H9 (cell line): Measurements from ENCODE around the gene MGAT5B. TPM values are rescaled to one million over a fixed set of nuclear protein-coding genes. Genes with fewer than 3 reads are reported as not detected.

Experiments
- DNase-seq: peaks from one replicate; pipeline ENCODE4 v3.0.0-alpha.2; 2017
- H2AFZ ChIP-seq: one replicate; pipeline ENCODE4 v1.6.1; 2013; ENCODE audit warnings: mild to moderate bottlenecking, low read length, control low read depth, moderate library complexity
- H2AK5ac ChIP-seq: 2 replicates; pipeline ENCODE4 v1.6.1; 2013; ENCODE audit warnings: low read length, control low read depth, mixed read lengths; ENCODE audit not compliant: insufficient read length
- H2BK120ac ChIP-seq: one replicate; pipeline ENCODE4 v1.6.1; 2013; ENCODE audit warnings: low read depth, mild to moderate bottlenecking, low read length, control low read depth, inconsistent platforms; ENCODE audit not compliant: poor library complexity, severe bottlenecking
- H2BK12ac ChIP-seq: 2 replicates; pipeline ENCODE4 v1.6.1; 2013; ENCODE audit warnings: low read length, control low read depth, mixed read lengths, low read depth; ENCODE audit not compliant: insufficient read length
- H2BK15ac ChIP-seq: 2 replicates; pipeline ENCODE4 v1.6.1; 2013; ENCODE audit warnings: low read depth, low read length, control low read depth
- H2BK20ac ChIP-seq: one replicate; pipeline ENCODE4 v1.6.1; 2013; ENCODE audit warnings: low read depth, mild to moderate bottlenecking, low read length, control low read depth, inconsistent platforms; ENCODE audit not compliant: poor library complexity, severe bottlenecking
- H2BK5ac ChIP-seq: 2 replicates; pipeline ENCODE4 v1.6.1; 2013; ENCODE audit warnings: low read length, control low read depth, mixed read lengths; ENCODE audit not compliant: insufficient read length
- H3K14ac ChIP-seq: 2 replicates; pipeline ENCODE4 v1.6.1; 2013; ENCODE audit warnings: low read length, control low read depth; ENCODE audit not compliant: insufficient read depth
- H3K18ac ChIP-seq: 2 replicates; pipeline ENCODE4 v1.6.1; 2013; ENCODE audit warnings: low read depth, mild to moderate bottlenecking, mixed read lengths, low read length, control low read depth; ENCODE audit not compliant: insufficient read length
- H3K23ac ChIP-seq: 2 replicates; pipeline ENCODE4 v1.6.1; 2013; ENCODE audit warnings: low read length, control low read depth, mixed read lengths, low read depth; ENCODE audit not compliant: insufficient read length
- H3K23me2 ChIP-seq: 2 replicates; pipeline ENCODE4 v1.6.1; 2013; ENCODE audit warnings: low read depth, mild to moderate bottlenecking, mixed read lengths, low read length, control low read depth; ENCODE audit not compliant: insufficient read length, poor library complexity, severe bottlenecking
- H3K27ac ChIP-seq: 2 replicates; pipeline ENCODE4 v1.5.1; 2013; ENCODE audit warnings: low read length, control low read depth, mixed read lengths, low read depth; ENCODE audit not compliant: insufficient read length
- H3K27me3 ChIP-seq: 2 replicates; pipeline ENCODE4 v1.6.1; 2013; ENCODE audit warnings: low read length, control low read depth, inconsistent platforms; ENCODE audit not compliant: insufficient read depth
- H3K4ac ChIP-seq: 2 replicates; pipeline ENCODE4 v1.6.1; 2013; ENCODE audit warnings: low read depth, mild to moderate bottlenecking, control low read depth, inconsistent platforms, low read length, moderate library complexity
- H3K4me1 ChIP-seq: 2 replicates; pipeline ENCODE4 v1.6.1; 2013; ENCODE audit warnings: low read length, control low read depth, inconsistent platforms; ENCODE audit not compliant: insufficient read depth
- H3K4me2 ChIP-seq: 2 replicates; pipeline ENCODE4 v1.6.1; 2013; ENCODE audit warnings: low read length, control low read depth, mixed read lengths; ENCODE audit not compliant: insufficient read length, insufficient read depth
- H3K56ac ChIP-seq: 2 replicates; pipeline ENCODE4 v1.6.1; 2013; ENCODE audit warnings: low read depth, mild to moderate bottlenecking, mixed read lengths, low read length, control low read depth; ENCODE audit not compliant: insufficient read length
- H3K79me1 ChIP-seq: 2 replicates; pipeline ENCODE4 v1.6.1; 2013; ENCODE audit warnings: low read depth, mild to moderate bottlenecking, moderate library complexity, low read length, control low read depth, inconsistent platforms; ENCODE audit not compliant: insufficient read depth, poor library complexity, severe bottlenecking
- H3K79me2 ChIP-seq: 2 replicates; pipeline ENCODE4 v1.6.1; 2013; ENCODE audit warnings: low read length, control low read depth, inconsistent platforms; ENCODE audit not compliant: insufficient read depth
- H3K9ac ChIP-seq: 2 replicates; pipeline ENCODE4 v1.6.1; 2013; ENCODE audit warnings: low read length, control low read depth, mixed read lengths; ENCODE audit not compliant: insufficient read length; ENCODE audit errors: extremely low read depth
- H3K9me3 ChIP-seq: one replicate; pipeline ENCODE4 v1.6.1; 2013; ENCODE audit warnings: low read depth, low read length, inconsistent platforms; ENCODE audit not compliant: control insufficient read depth
- H3T11ph ChIP-seq: one replicate; pipeline ENCODE4 v1.6.1; 2013; ENCODE audit warnings: mild to moderate bottlenecking, low read length, control low read depth, inconsistent platforms
- H4K20me1 ChIP-seq: one replicate; pipeline ENCODE4 v1.6.1; 2013; ENCODE audit not compliant: control insufficient read depth, insufficient read length, insufficient read depth
- H4K5ac ChIP-seq: 2 replicates; pipeline ENCODE4 v1.6.1; 2013; ENCODE audit warnings: low read depth, mild to moderate bottlenecking, mixed read lengths, low read length, control low read depth; ENCODE audit not compliant: insufficient read length
- H4K8ac ChIP-seq: replicated peaks from 2 replicates; pipeline ENCODE4 v1.6.1; 2013; ENCODE audit warnings: low read length, control low read depth, mixed read lengths, low read depth; ENCODE audit not compliant: insufficient read length
- H4K91ac ChIP-seq: 2 replicates; pipeline ENCODE4 v1.6.1; 2013; ENCODE audit warnings: low read depth, mild to moderate bottlenecking, moderate library complexity, mixed read lengths, low read length, control low read depth; ENCODE audit not compliant: insufficient read length
- H3K27ac Mint-ChIP-seq, 3 experiments: 2 replicates in 2 of 3; 3 replicates in 1 of 3; pipeline ENCODE4 v1.8.0; 2020 to 2021; ENCODE audit warnings: mixed read lengths in 3 of 3, mild to moderate bottlenecking in 1 of 3, moderate library complexity in 1 of 3
- H3K27me3 Mint-ChIP-seq: 2 replicates; pipeline ENCODE4 v1.8.0; 2021; ENCODE audit warnings: low read depth, mild to moderate bottlenecking, moderate library complexity, mixed read lengths
- H3K36me3 Mint-ChIP-seq, 3 experiments: 2 replicates in 2 of 3; 3 replicates in 1 of 3; pipeline ENCODE4 v1.8.0; 2020 to 2021; ENCODE audit warnings: low read depth in 3 of 3, mixed read lengths in 3 of 3; ENCODE audit not compliant: insufficient read depth in 1 of 3
- H3K4me1 Mint-ChIP-seq, 2 experiments: 2 replicates each; pipeline ENCODE4 v1.8.0; 2020; ENCODE audit warnings: mixed read lengths in 2 of 2
- H3K4me3 Mint-ChIP-seq, 2 experiments: 2 replicates in 1 of 2; 3 replicates in 1 of 2; pipeline ENCODE4 v1.8.0; 2020 to 2021; ENCODE audit warnings: mild to moderate bottlenecking in 2 of 2, mixed read lengths in 2 of 2, moderate library complexity in 1 of 2
- H3K9me3 Mint-ChIP-seq, 2 experiments: 2 replicates in 1 of 2; 3 replicates in 1 of 2; pipeline ENCODE4 v1.8.0; 2020; ENCODE audit warnings: mild to moderate bottlenecking in 2 of 2, mixed read lengths in 2 of 2, moderate library complexity in 1 of 2
- CTCF ChIP-seq: fragments of 200-600 bp; sonication (generic); conservative IDR thresholded peaks from 3 replicates; pipeline ENCODE4 v1.8.0; 2021; ENCODE audit warnings: antibody characterized with exemption, mild to moderate bottlenecking
- WGBS: extraction: QIAGEN DNeasy Blood & Tissue Kit; methylation state at CpG from one replicate; pipeline ENCODE4 v1.1.7; 2013; ENCODE audit warnings: missing lambda C conversion rate, low lambda C conversion rate, mixed read lengths; ENCODE audit not compliant: insufficient read length; ENCODE audit errors: extremely low coverage; 5-methylcytosine and 5-hydroxymethylcytosine counted together
- total RNA-seq: library from RNA; stranded (reverse); gene quantifications from 2 replicates; pipeline ENCODE4 v1.2.1, GENCODE V29; 2021

MGAT5B gene
- total RNA-seq, 1 experiment from 2014 or later = 4.9 TPM

GRCh38 chr17:76943202-76943601 lies 75.0 kb downstream of the MGAT5B start:
- Histone ChIP-seq H3T11ph (no peak overlapping the region), H2BK12ac (no peak overlapping the region), H3K4ac (no peak overlapping the region), H4K20me1 (no peaks in the 10 kb centered on the region), H3K4me2 (no peak overlapping the region), H3K9ac (no peak overlapping the region), H3K14ac (no peak overlapping the region), H3K9me3 (no peaks in the 10 kb centered on the region), H3K23ac (no peak overlapping the region), H2BK20ac (no peak overlapping the region), H3K23me2 (peaks cover 3% of the 10 kb centered on the region), H3K79me2 (no peaks in the 10 kb centered on the region), H3K79me1 (no peaks in the 10 kb centered on the region), H4K8ac (no peak overlapping the region), H3K27me3 (no peaks in the 10 kb centered on the region), H3K4me1 (no peaks in the 10 kb centered on the region), H2BK15ac (no peak overlapping the region), H2AK5ac (no peak overlapping the region), H2BK5ac (no peak overlapping the region), H3K18ac (no peak overlapping the region), H2AFZ (no peak overlapping the region), H4K5ac (no peak overlapping the region), H4K91ac (no peak overlapping the region), H2BK120ac (no peak overlapping the region), H3K56ac (no peak overlapping the region), H3K27ac (no peak overlapping the region)
- Mint-ChIP-seq H3K36me3 (peaks cover 0 to 8% (median 1%) of the 10 kb centered on the region in 3 experiments; a peak in 3 of 7 replicates), H3K27ac (no peak overlapping the region; a peak in 1 of 7 replicates), H3K9me3 (no peaks in the 10 kb centered on the region), H3K4me1 (peaks cover 8 to 39% of the 10 kb centered on the region in 2 experiments), H3K4me3 (no peak overlapping the region), H3K27me3 (no peaks in the 10 kb centered on the region)
- no CpG with 5 or more reads among the region's 7 CpGs for WGBS
- no peak for TF ChIP-seq CTCF
- DNase-seq = no peak
